Subcutaneous abdominal adipose tissue (tissue), 5 donors: ENCODE data around the gene DGAT2.

ENCODE experiments used
- H3K27ac ChIP-seq: one replicate; pipeline ENCODE4 v1.7.0; 2013; ENCODE audit warnings: low read depth, mild to moderate bottlenecking, inconsistent platforms, low read length, moderate library complexity
- H3K27me3 ChIP-seq, 5 donors: one replicate each; pipeline ENCODE4 v1.7.0; 2013; ENCODE audit warnings: low read length in 5 of 5, inconsistent platforms in 1 of 5; ENCODE audit not compliant: control insufficient read depth in 5 of 5, insufficient read depth in 4 of 5
- H3K36me3 ChIP-seq, 5 donors: one replicate each; pipeline ENCODE4 v1.7.0; 2013; ENCODE audit warnings: low read length in 5 of 5; ENCODE audit not compliant: control insufficient read depth in 5 of 5, insufficient read depth in 5 of 5
- H3K4me1 ChIP-seq, 5 donors: one replicate each; pipeline ENCODE4 v1.7.0; 2013; ENCODE audit warnings: low read length in 5 of 5, mild to moderate bottlenecking in 3 of 5, moderate library complexity in 1 of 5; ENCODE audit not compliant: control insufficient read depth in 5 of 5, insufficient read depth in 5 of 5
- H3K4me3 ChIP-seq, 5 donors: one replicate each; pipeline ENCODE4 v1.7.0; 2013; ENCODE audit warnings: low read length in 5 of 5, low read depth in 1 of 5
- H3K9ac ChIP-seq, 5 donors: one replicate each; pipeline ENCODE4 v1.7.0; 2013; ENCODE audit warnings: low read length in 5 of 5, mild to moderate bottlenecking in 4 of 5, moderate library complexity in 3 of 5
- H3K9me3 ChIP-seq, 5 donors: one replicate each; pipeline ENCODE4 v1.7.0; 2013; ENCODE audit warnings: low read length in 5 of 5; ENCODE audit not compliant: control insufficient read depth in 5 of 5
- donor health status: healthy.
- donor health status: healthy.
- donor health status: healthy.
- donor health status: healthy.
- donor health status: healthy.

The DGAT2 gene

GRCh38 chr11:75766443-75767227 is 1.9 kb upstream of the DGAT2 start:
- H3K27ac ChIP-seq = peak overlapping the region; percentile 96
- no peaks in the 10 kb centered on the region for H3K9me3 ChIP-seq
- H3K36me3 ChIP-seq = no peaks in the 10 kb centered on the region
- H3K4me3 ChIP-seq = no peak overlapping the region
- peaks cover 4 to 87% (median 85%) of the 10 kb centered on the region in 5 donors for H3K4me1 ChIP-seq
- peak overlapping the region in 1 of 5 donors; percentile 37 for H3K9ac ChIP-seq
- peaks cover 0 to 5% (median 0%) of the 10 kb centered on the region in 5 donors for H3K27me3 ChIP-seq

GRCh38 chr11:75767228-75767572 is 1.4 kb upstream of the DGAT2 start:
- Histone ChIP-seq H3K9ac (no peak overlapping the region), H3K9me3 (no peaks in the 10 kb centered on the region), H3K4me1 (peaks cover 7 to 86% (median 84%) of the 10 kb centered on the region in 5 donors), H3K27me3 (peaks cover 0 to 5% (median 0%) of the 10 kb centered on the region in 5 donors), H3K4me3 (no peak overlapping the region), H3K27ac (peak overlapping the region; percentile 96), H3K36me3 (no peaks in the 10 kb centered on the region)

GRCh38 chr11:75767793-75768111 is 826 bp upstream of the DGAT2 start:
- H3K9ac ChIP-seq = peak overlapping the region in 2 of 5 donors; percentile 54 to 92
- H3K4me1 ChIP-seq = peaks cover 7 to 90% (median 89%) of the 10 kb centered on the region in 5 donors
- peak overlapping the region; percentile 96 for H3K27ac ChIP-seq
- H3K9me3 ChIP-seq = no peaks in the 10 kb centered on the region
- peak overlapping the region in 3 of 5 donors; percentile 73 to 79 (median 73) for H3K4me3 ChIP-seq
- H3K36me3 ChIP-seq = no peaks in the 10 kb centered on the region
- peaks cover 0 to 5% (median 0%) of the 10 kb centered on the region in 5 donors for H3K27me3 ChIP-seq

- H3K4me1 ChIP-seq = peaks cover 9 to 91% (median 90%) of the 10 kb centered on the region in 5 donors
- H3K4me3 ChIP-seq = peak overlapping the region; percentile 45 to 95 (median 73)
- H3K27me3 ChIP-seq = peaks cover 0 to 5% (median 0%) of the 10 kb centered on the region in 5 donors
- peaks cover 0 to 8% (median 3%) of the 10 kb centered on the region in 5 donors for H3K36me3 ChIP-seq
- H3K9me3 ChIP-seq = no peaks in the 10 kb centered on the region
- peak overlapping the region; percentile 96 for H3K27ac ChIP-seq
- H3K9ac ChIP-seq = peak overlapping the region; percentile 54 to 92 (median 78)
These were observed 562 bp downstream of the DGAT2 start for GRCh38 chr11:75768909-75769771.

GRCh38 chr11:75770102-75770501 is 1.5 kb downstream of the DGAT2 start:
- Histone ChIP-seq H3K4me1 (peaks cover 6 to 91% (median 89%) of the 10 kb centered on the region in 5 donors), H3K27ac (peak overlapping the region; percentile 96), H3K4me3 (peak overlapping the region; percentile 45 to 95 (median 73)), H3K9ac (peak overlapping the region; percentile 54 to 92 (median 87)), H3K36me3 (peaks cover 0 to 16% (median 6%) of the 10 kb centered on the region in 5 donors), H3K9me3 (no peaks in the 10 kb centered on the region), H3K27me3 (peaks cover 0 to 5% (median 0%) of the 10 kb centered on the region in 5 donors)

GRCh38 chr11:75771646-75772410 is 3.2 kb downstream of the DGAT2 start:
- peak overlapping the region; percentile 45 to 95 (median 73) for H3K4me3 ChIP-seq
- no peaks in the 10 kb centered on the region for H3K9me3 ChIP-seq
- peaks cover 0 to 33% (median 16%) of the 10 kb centered on the region in 5 donors for H3K36me3 ChIP-seq
- peaks cover 6 to 93% (median 92%) of the 10 kb centered on the region in 5 donors for H3K4me1 ChIP-seq
- peak overlapping the region; percentile 96 for H3K27ac ChIP-seq
- peak overlapping the region; percentile 31 to 92 (median 87) for H3K9ac ChIP-seq
- H3K27me3 ChIP-seq = peaks cover 0 to 5% (median 0%) of the 10 kb centered on the region in 5 donors

GRCh38 chr11:75773595-75774353 is 5.2 kb downstream of the DGAT2 start:
- no peaks in the 10 kb centered on the region for H3K9me3 ChIP-seq
- peak overlapping the region; percentile 96 for H3K27ac ChIP-seq
- H3K4me3 ChIP-seq = peak overlapping the region in 3 of 5 donors; percentile 6 to 40 (median 14)
- peak overlapping the region in 3 of 5 donors; percentile 22 to 63 (median 57) for H3K9ac ChIP-seq
- peaks cover 0 to 48% (median 26%) of the 10 kb centered on the region in 5 donors for H3K36me3 ChIP-seq
- H3K27me3 ChIP-seq = no peaks in the 10 kb centered on the region
- peaks cover 6 to 94% (median 89%) of the 10 kb centered on the region in 5 donors for H3K4me1 ChIP-seq

DNA sequence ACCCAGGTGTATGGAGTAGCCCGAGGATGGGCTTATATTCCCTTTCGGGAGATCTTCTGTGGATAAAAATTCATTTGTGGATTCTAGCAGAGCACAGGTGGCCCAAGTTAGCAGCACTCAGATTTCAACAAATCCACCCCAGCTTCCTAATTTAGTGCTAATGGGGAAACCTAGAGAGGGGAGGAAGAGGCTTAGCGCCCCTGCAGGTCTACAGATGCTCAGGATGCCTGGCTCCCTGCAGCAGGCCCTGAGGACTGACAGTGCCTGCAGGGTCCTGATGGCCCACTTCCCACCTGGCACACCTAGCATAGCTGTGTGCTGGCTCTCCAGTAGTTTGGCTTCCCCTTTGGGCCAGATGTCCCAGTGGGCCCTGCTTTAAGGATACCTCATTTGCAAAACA is 6.5 kb downstream of the DGAT2 start:
- H3K27me3 ChIP-seq = no peaks in the 10 kb centered on the region
- H3K4me1 ChIP-seq = peaks cover 6 to 93% (median 80%) of the 10 kb centered on the region in 5 donors
- H3K27ac ChIP-seq = peak overlapping the region; percentile 96
- peak overlapping the region in 2 of 5 donors; percentile 11 to 21 for H3K9ac ChIP-seq
- H3K9me3 ChIP-seq = no peaks in the 10 kb centered on the region
- H3K36me3 ChIP-seq = peaks cover 0 to 55% (median 35%) of the 10 kb centered on the region in 5 donors
- no peak overlapping the region for H3K4me3 ChIP-seq

DNA sequence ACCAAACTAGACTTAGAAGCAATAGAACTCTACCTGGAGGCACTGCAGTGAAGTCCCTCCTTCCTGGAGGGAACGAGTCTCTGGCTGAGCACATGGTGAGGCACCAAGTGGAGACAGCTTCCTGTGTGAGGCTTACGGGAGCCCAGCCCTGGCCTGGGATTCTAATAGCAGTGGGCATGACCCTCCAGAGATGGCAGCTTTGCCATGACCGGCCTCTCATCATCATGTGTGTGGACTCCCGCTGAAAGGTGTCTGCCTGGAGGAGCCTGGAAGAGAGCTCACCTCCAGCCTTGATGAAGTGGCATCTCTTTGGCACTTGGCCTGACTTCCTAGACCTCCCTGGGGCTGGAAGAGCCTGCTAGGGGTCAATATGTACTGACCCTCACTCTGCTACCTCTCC is 8.0 kb downstream of the DGAT2 start:
- Histone ChIP-seq H3K36me3 (peaks cover 0 to 69% (median 39%) of the 10 kb centered on the region in 5 donors), H3K27me3 (no peaks in the 10 kb centered on the region), H3K9ac (peak overlapping the region in 1 of 5 donors; percentile 42), H3K9me3 (no peaks in the 10 kb centered on the region), H3K27ac (peak overlapping the region; percentile 96), H3K4me1 (peaks cover 6 to 91% (median 68%) of the 10 kb centered on the region in 5 donors), H3K4me3 (no peak overlapping the region)
